ENCODE results near the gene GFER.

The GFER gene

GRCh38 chr16:1990351-1991134 lies 6.5 kb downstream of the GFER start:
- DNase-seq: no peak

- peak; percentile 54 for DNase-seq
These were observed 7.2 kb downstream of the GFER start for GRCh38 chr16:1991135-1991551.

- no peak for DNase-seq
These were observed 7.6 kb downstream of the GFER start for GRCh38 chr16:1991588-1991947.

GRCh38 chr16:1991948-1992703 lies 8.1 kb downstream of the GFER start:
- DNase-seq: peak; percentile 92

GRCh38 chr16:1992704-1993317 lies 8.8 kb downstream of the GFER start:
- DNase-seq: no peak

- no peak for DNase-seq
These were observed 9.7 kb downstream of the GFER start for GRCh38 chr16:1993731-1994131.

GRCh38 chr16:1997494-1998359 lies 13.7 kb downstream of the GFER start:
- DNase-seq: no peak

- no peak for DNase-seq
These were observed 14.4 kb downstream of the GFER start for GRCh38 chr16:1998360-1998835.

GRCh38 chr16:1998852-1999801 lies 15.1 kb downstream of the GFER start:
- no peak for DNase-seq

- no peak for DNase-seq
These were observed 16.0 kb downstream of the GFER start for GRCh38 chr16:1999866-2000514.

- no peak for DNase-seq
These were observed 17.0 kb downstream of the GFER start for GRCh38 chr16:2001035-2001434.

- no peak for DNase-seq
These were observed 17.7 kb downstream of the GFER start for GRCh38 chr16:2001456-2002355.

GRCh38 chr16:2002406-2003230 lies 18.6 kb downstream of the GFER start:
- no peak for DNase-seq

GRCh38 chr16:2003231-2003826 lies 19.3 kb downstream of the GFER start:
- DNase-seq: no peak

- DNase-seq: peak; percentile 81
These were observed 20.0 kb downstream of the GFER start for GRCh38 chr16:2003827-2004641.

- DNase-seq: no peak
These were observed 21.0 kb downstream of the GFER start for GRCh38 chr16:2004795-2005517.

- DNase-seq: no peak
These were observed 21.7 kb downstream of the GFER start for GRCh38 chr16:2005646-2006045.

All from central memory CD4-positive, alpha-beta T cell (primary cell).